ENCODE results near the gene ACTA2. TPM values are rescaled to one million over a fixed set of nuclear protein-coding genes. Genes with fewer than 3 reads are reported as not detected.

Gene ACTA2
- total RNA-seq, 1 donor from 2014 or later = 19.0 TPM

GRCh38 chr10:88982366-88982765, 29.8 kb upstream of the ACTA2 start:
- Histone ChIP-seq H3K4me1 (peaks cover 11% of the 10 kb centered on the region), H3K79me2 (ENCODE audit: low read depth) (no peaks in the 10 kb centered on the region), H3K9me3 (ENCODE audit: low read depth) (no peaks in the 10 kb centered on the region), H3K4me3 (no peak overlapping the region), H3K36me3 (no peaks in the 10 kb centered on the region), H3K27ac (no peak overlapping the region), H3K27me3 (no peaks in the 10 kb centered on the region), H3K4me2 (no peak overlapping the region), H2AFZ (replicated peaks) (no peak overlapping the region), H3K9ac (no peak overlapping the region), H4K20me1 (ENCODE audit: low read depth) (no peaks in the 10 kb centered on the region), H3F3A (ENCODE audit: low read depth) (no peaks in the 10 kb centered on the region)
- H3K27ac Mint-ChIP-seq = no peak overlapping the region
- TF ChIP-seq EZH2phosphoT487 (IDR thresholded peaks at IDR 0.05) = no peak
- no peak for TF ChIP-seq EZH2 (IDR thresholded peaks at IDR 0.05)
- TF ChIP-seq CTCF (IDR thresholded peaks at IDR 0.05) = no peak
- H3K4me1 Mint-ChIP-seq = peaks cover 4% of the 10 kb centered on the region
- DNase-seq (ENCODE audit: low spot score) = no peak
- H3K9me3 Mint-ChIP-seq = no peaks in the 10 kb centered on the region
- H3K27me3 Mint-ChIP-seq (ENCODE audit: insufficient read depth, low read depth) = peaks cover 2% of the 10 kb centered on the region
- no peak overlapping the region for H3K4me3 Mint-ChIP-seq
- H3K36me3 Mint-ChIP-seq = no peaks in the 10 kb centered on the region

- Mint-ChIP-seq H3K27ac (no peak overlapping the region), H3K36me3 (no peaks in the 10 kb centered on the region), H3K4me1 (peaks cover 4% of the 10 kb centered on the region), H3K4me3 (no peak overlapping the region), H3K27me3 (ENCODE audit: insufficient read depth, low read depth) (peaks cover 2% of the 10 kb centered on the region), H3K9me3 (no peaks in the 10 kb centered on the region)
- TF ChIP-seq EZH2 (IDR thresholded peaks at IDR 0.05) (no peak), CTCF (IDR thresholded peaks at IDR 0.05) (no peak), EZH2phosphoT487 (IDR thresholded peaks at IDR 0.05) (no peak)
- H3K4me2 ChIP-seq = no peak overlapping the region
- no peak for DNase-seq (ENCODE audit: low spot score)
- no peak overlapping the region for H3K27ac ChIP-seq
- H3K9ac ChIP-seq = no peak overlapping the region
- H3K79me2 ChIP-seq (ENCODE audit: low read depth) = no peaks in the 10 kb centered on the region
- no peaks in the 10 kb centered on the region for H4K20me1 ChIP-seq (ENCODE audit: low read depth)
- H2AFZ ChIP-seq (replicated peaks) = no peak overlapping the region
- H3K4me3 ChIP-seq = no peak overlapping the region
- H3K27me3 ChIP-seq = no peaks in the 10 kb centered on the region
- no peaks in the 10 kb centered on the region for H3F3A ChIP-seq (ENCODE audit: low read depth)
- peaks cover 10% of the 10 kb centered on the region for H3K4me1 ChIP-seq
- H3K9me3 ChIP-seq (ENCODE audit: low read depth) = no peaks in the 10 kb centered on the region
- H3K36me3 ChIP-seq = no peaks in the 10 kb centered on the region
Observed at GRCh38 chr10:88981435-88981834, 28.9 kb upstream of the ACTA2 start.

- Histone ChIP-seq H3K27ac (no peak overlapping the region), H3K4me3 (no peak overlapping the region), H3K36me3 (no peaks in the 10 kb centered on the region), H3F3A (ENCODE audit: low read depth) (no peaks in the 10 kb centered on the region), H3K4me2 (no peak overlapping the region), H3K27me3 (no peaks in the 10 kb centered on the region), H3K9ac (no peak overlapping the region), H2AFZ (replicated peaks) (no peak overlapping the region), H4K20me1 (ENCODE audit: low read depth) (no peaks in the 10 kb centered on the region), H3K79me2 (ENCODE audit: low read depth) (no peaks in the 10 kb centered on the region), H3K4me1 (peaks cover 6% of the 10 kb centered on the region), H3K9me3 (ENCODE audit: low read depth) (no peaks in the 10 kb centered on the region)
- H3K9me3 Mint-ChIP-seq = no peaks in the 10 kb centered on the region
- DNase-seq (ENCODE audit: low spot score) = no peak
- no peak overlapping the region for H3K27ac Mint-ChIP-seq
- TF ChIP-seq CTCF (IDR thresholded peaks at IDR 0.05) = no peak
- TF ChIP-seq EZH2phosphoT487 (IDR thresholded peaks at IDR 0.05) = no peak
- no peak for TF ChIP-seq EZH2 (IDR thresholded peaks at IDR 0.05)
- H3K36me3 Mint-ChIP-seq = no peaks in the 10 kb centered on the region
- peaks cover 4% of the 10 kb centered on the region for H3K4me1 Mint-ChIP-seq
- no peak overlapping the region for H3K4me3 Mint-ChIP-seq
- peaks cover 2% of the 10 kb centered on the region for H3K27me3 Mint-ChIP-seq (ENCODE audit: insufficient read depth, low read depth)
Observed at GRCh38 chr10:88980800-88981199, 28.2 kb upstream of the ACTA2 start.
